ENCODE data around the gene VAMP7. TPM values are rescaled to one million over a fixed set of nuclear protein-coding genes. Genes with fewer than 3 reads are reported as not detected.
"Not testable (repeated sequence)": the region's sequence is repeated elsewhere in the genome, so short reads cannot be mapped to it uniquely, and the experiment has no call there.

Gene VAMP7
- total and polyA plus RNA-seq, 4 donors: 38.3 to 53.2 (median 38.8) TPM

- Histone ChIP-seq H3K36me3 (ENCODE audit: control insufficient read depth in 1 of 2, insufficient read depth in 2 of 2, low read length in 1 of 2) (no peaks in the 10 kb centered on the region), H3K4me1 (ENCODE audit: control insufficient read depth in 1 of 2, insufficient read depth in 2 of 2, low read length in 2 of 2) (no peaks in the 10 kb centered on the region), H3K9me3 (ENCODE audit: control insufficient read depth, low read length) (peaks cover 6% of the 10 kb centered on the region), H3K4me3 (ENCODE audit: low read length in 2 of 2) (no peak overlapping the region), H3K27me3 (ENCODE audit: control insufficient read depth in 1 of 2, insufficient read depth in 2 of 2, low read length in 1 of 2) (no peaks in the 10 kb centered on the region), H3K27ac (ENCODE audit: low read depth in 1 of 2, low read length in 2 of 2) (no peak overlapping the region)
- no peak for ATAC-seq (ENCODE audit: low FRiP score)
- 47% methylated on average over 8 of the region's 8 CpGs for WGBS, 2 donors
- no peak for DNase-seq
- intact Hi-C loops (cut with DNase I): no loop called here
Observed at GRCh38 chrX:155966876-155967275, 85.7 kb downstream of the VAMP7 start.

GRCh38 chrX:155967653-155968325 is 86.6 kb downstream of the VAMP7 start:
- no peaks in the 10 kb centered on the region for H3K4me1 ChIP-seq (ENCODE audit: control insufficient read depth in 1 of 2, insufficient read depth in 2 of 2, low read length in 2 of 2)
- H3K9me3 ChIP-seq (ENCODE audit: control insufficient read depth, low read length): peaks cover 6% of the 10 kb centered on the region
- H3K36me3 ChIP-seq (ENCODE audit: control insufficient read depth in 1 of 2, insufficient read depth in 2 of 2, low read length in 1 of 2): no peaks in the 10 kb centered on the region
- no peak for DNase-seq
- H3K27me3 ChIP-seq (ENCODE audit: control insufficient read depth in 1 of 2, insufficient read depth in 2 of 2, low read length in 1 of 2): no peaks in the 10 kb centered on the region
- no peak for ATAC-seq (ENCODE audit: low FRiP score)
- intact Hi-C loops (cut with DNase I): no loop called here
- H3K4me3 ChIP-seq (ENCODE audit: low read length in 2 of 2): no peak overlapping the region
- 68 to 73% methylated on average over 3 of the region's 3 CpGs for WGBS, 2 donors
- no peak overlapping the region for H3K27ac ChIP-seq (ENCODE audit: low read depth in 1 of 2, low read length in 2 of 2)

GRCh38 chrX:155968326-155968661 is 87.1 kb downstream of the VAMP7 start:
- intact Hi-C loops (cut with DNase I): no loop called here
- Histone ChIP-seq H3K4me1 (ENCODE audit: control insufficient read depth in 1 of 2, insufficient read depth in 2 of 2, low read length in 2 of 2) (no peaks in the 10 kb centered on the region), H3K36me3 (ENCODE audit: control insufficient read depth in 1 of 2, insufficient read depth in 2 of 2, low read length in 1 of 2) (no peaks in the 10 kb centered on the region), H3K27me3 (ENCODE audit: control insufficient read depth in 1 of 2, insufficient read depth in 2 of 2, low read length in 1 of 2) (no peaks in the 10 kb centered on the region), H3K27ac (ENCODE audit: low read depth in 1 of 2, low read length in 2 of 2) (no peak overlapping the region), H3K4me3 (ENCODE audit: low read length in 2 of 2) (no peak overlapping the region), H3K9me3 (ENCODE audit: control insufficient read depth, low read length) (peaks cover 4% of the 10 kb centered on the region)
- WGBS, 2 donors: 32 to 50% methylated on average over 1 of the region's 1 CpG
- no peak for DNase-seq
- ATAC-seq (ENCODE audit: low FRiP score): no peak

GRCh38 chrX:155968791-155969190 is 87.6 kb downstream of the VAMP7 start:
- intact Hi-C loops (cut with DNase I): no loop called here
- no peak for ATAC-seq (ENCODE audit: low FRiP score)
- no peak overlapping the region for H3K4me3 ChIP-seq (ENCODE audit: low read length in 2 of 2)
- peaks cover 3% of the 10 kb centered on the region for H3K9me3 ChIP-seq (ENCODE audit: control insufficient read depth, low read length)
- DNase-seq: no peak
- 38 to 40% methylated on average over 5 of the region's 5 CpGs for WGBS, 2 donors
- H3K36me3 ChIP-seq (ENCODE audit: control insufficient read depth in 1 of 2, insufficient read depth in 2 of 2, low read length in 1 of 2): no peaks in the 10 kb centered on the region
- H3K27me3 ChIP-seq (ENCODE audit: control insufficient read depth in 1 of 2, insufficient read depth in 2 of 2, low read length in 1 of 2): no peaks in the 10 kb centered on the region
- no peaks in the 10 kb centered on the region for H3K4me1 ChIP-seq (ENCODE audit: control insufficient read depth in 1 of 2, insufficient read depth in 2 of 2, low read length in 2 of 2)
- H3K27ac ChIP-seq (ENCODE audit: low read depth in 1 of 2, low read length in 2 of 2): no peak overlapping the region

- WGBS, 2 donors: 59 to 64% methylated on average over 5 of the region's 5 CpGs
- H3K27me3 ChIP-seq (ENCODE audit: control insufficient read depth in 1 of 2, insufficient read depth in 2 of 2, low read length in 1 of 2); H3K4me1 ChIP-seq (ENCODE audit: control insufficient read depth in 1 of 2, insufficient read depth in 2 of 2, low read length in 2 of 2); H3K9me3 ChIP-seq (ENCODE audit: control insufficient read depth, low read length); ATAC-seq (ENCODE audit: low FRiP score); DNase-seq; intact Hi-C loops (cut with DNase I); H3K27ac ChIP-seq (ENCODE audit: low read depth in 1 of 2, low read length in 2 of 2); H3K36me3 ChIP-seq (ENCODE audit: control insufficient read depth in 1 of 2, insufficient read depth in 2 of 2, low read length in 1 of 2); H3K4me3 ChIP-seq (ENCODE audit: low read length in 2 of 2): not testable (repeated sequence)
Observed at GRCh38 chrX:155971658-155972057, 90.5 kb downstream of the VAMP7 start.

GRCh38 chrX:155972241-155972640 is 91.1 kb downstream of the VAMP7 start:
- intact Hi-C loops (cut with DNase I); H3K27ac ChIP-seq (ENCODE audit: low read depth in 1 of 2, low read length in 2 of 2); H3K27me3 ChIP-seq (ENCODE audit: control insufficient read depth in 1 of 2, insufficient read depth in 2 of 2, low read length in 1 of 2); H3K36me3 ChIP-seq (ENCODE audit: control insufficient read depth in 1 of 2, insufficient read depth in 2 of 2, low read length in 1 of 2); ATAC-seq (ENCODE audit: low FRiP score); H3K9me3 ChIP-seq (ENCODE audit: control insufficient read depth, low read length); H3K4me1 ChIP-seq (ENCODE audit: control insufficient read depth in 1 of 2, insufficient read depth in 2 of 2, low read length in 2 of 2); H3K4me3 ChIP-seq (ENCODE audit: low read length in 2 of 2); DNase-seq: not testable (repeated sequence)
- WGBS, 2 donors: 69 to 71% methylated on average over 6 to 7 of the region's 7 CpGs

GRCh38 chrX:155983326-155983725 is 102.2 kb downstream of the VAMP7 start:
- no peak for ATAC-seq (ENCODE audit: low FRiP score)
- Histone ChIP-seq H3K27ac (ENCODE audit: low read depth in 1 of 2, low read length in 2 of 2) (no peak overlapping the region), H3K4me1 (ENCODE audit: control insufficient read depth in 1 of 2, insufficient read depth in 2 of 2, low read length in 2 of 2) (no peaks in the 10 kb centered on the region), H3K4me3 (ENCODE audit: low read length in 2 of 2) (no peak overlapping the region), H3K9me3 (ENCODE audit: control insufficient read depth, low read length) (peaks cover 3% of the 10 kb centered on the region), H3K27me3 (ENCODE audit: control insufficient read depth in 1 of 2, insufficient read depth in 2 of 2, low read length in 1 of 2) (no peaks in the 10 kb centered on the region), H3K36me3 (ENCODE audit: control insufficient read depth in 1 of 2, insufficient read depth in 2 of 2, low read length in 1 of 2) (no peaks in the 10 kb centered on the region)
- no peak for DNase-seq
- intact Hi-C loops (cut with DNase I): no loop called here
- 64 to 77% methylated on average over 2 of the region's 2 CpGs for WGBS, 2 donors

GRCh38 chrX:155985208-155985607 is 104.1 kb downstream of the VAMP7 start:
- intact Hi-C loops (cut with DNase I): no loop called here
- no peaks in the 10 kb centered on the region for H3K4me1 ChIP-seq (ENCODE audit: control insufficient read depth in 1 of 2, insufficient read depth in 2 of 2, low read length in 2 of 2)
- no peaks in the 10 kb centered on the region for H3K36me3 ChIP-seq (ENCODE audit: control insufficient read depth in 1 of 2, insufficient read depth in 2 of 2, low read length in 1 of 2)
- no peak for ATAC-seq (ENCODE audit: low FRiP score)
- H3K4me3 ChIP-seq (ENCODE audit: low read length in 2 of 2): no peak overlapping the region
- H3K27me3 ChIP-seq (ENCODE audit: control insufficient read depth in 1 of 2, insufficient read depth in 2 of 2, low read length in 1 of 2): no peaks in the 10 kb centered on the region
- H3K9me3 ChIP-seq (ENCODE audit: control insufficient read depth, low read length): peaks cover 3% of the 10 kb centered on the region
- DNase-seq: no peak
- WGBS, 2 donors: 58 to 65% methylated on average over 2 of the region's 2 CpGs
- no peak overlapping the region for H3K27ac ChIP-seq (ENCODE audit: low read depth in 1 of 2, low read length in 2 of 2)

- H3K4me1 ChIP-seq (ENCODE audit: control insufficient read depth in 1 of 2, insufficient read depth in 2 of 2, low read length in 2 of 2); H3K4me3 ChIP-seq (ENCODE audit: low read length in 2 of 2); H3K9me3 ChIP-seq (ENCODE audit: control insufficient read depth, low read length); ATAC-seq (ENCODE audit: low FRiP score); H3K27me3 ChIP-seq (ENCODE audit: control insufficient read depth in 1 of 2, insufficient read depth in 2 of 2, low read length in 1 of 2); H3K36me3 ChIP-seq (ENCODE audit: control insufficient read depth in 1 of 2, insufficient read depth in 2 of 2, low read length in 1 of 2); H3K27ac ChIP-seq (ENCODE audit: low read depth in 1 of 2, low read length in 2 of 2); intact Hi-C loops (cut with DNase I); DNase-seq: not testable (repeated sequence)
- 21 to 36% methylated on average over 2 of the region's 2 CpGs for WGBS, 2 donors
Observed at GRCh38 chrX:155986995-155987394, 105.8 kb downstream of the VAMP7 start.
